ENCODE measurements around the gene RHOF.

The RHOF gene

DNA sequence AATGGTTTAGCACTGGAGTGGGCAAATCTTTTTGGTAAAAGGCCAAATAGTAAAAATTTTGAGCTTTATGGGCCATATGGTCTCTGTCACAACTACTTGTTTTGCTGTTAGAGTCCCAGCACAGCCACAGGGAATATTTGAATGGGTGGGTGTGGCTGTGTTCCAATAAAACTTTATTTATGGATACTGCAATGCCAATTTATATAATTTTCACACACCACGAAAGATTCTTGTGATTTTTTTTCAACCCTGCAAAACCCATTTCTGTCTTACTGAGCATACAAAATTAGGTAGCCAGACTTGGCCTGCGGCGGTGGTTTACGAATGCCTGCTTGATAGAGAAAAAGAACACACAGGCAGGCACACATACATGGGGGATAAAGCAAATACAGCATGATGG lies 52.6 kb downstream of the RHOF start:
- DNase-seq, result no peak

GRCh38 chr12:121738340-121738858 lies 55.1 kb downstream of the RHOF start:
- DNase-seq, result no peak

DNA sequence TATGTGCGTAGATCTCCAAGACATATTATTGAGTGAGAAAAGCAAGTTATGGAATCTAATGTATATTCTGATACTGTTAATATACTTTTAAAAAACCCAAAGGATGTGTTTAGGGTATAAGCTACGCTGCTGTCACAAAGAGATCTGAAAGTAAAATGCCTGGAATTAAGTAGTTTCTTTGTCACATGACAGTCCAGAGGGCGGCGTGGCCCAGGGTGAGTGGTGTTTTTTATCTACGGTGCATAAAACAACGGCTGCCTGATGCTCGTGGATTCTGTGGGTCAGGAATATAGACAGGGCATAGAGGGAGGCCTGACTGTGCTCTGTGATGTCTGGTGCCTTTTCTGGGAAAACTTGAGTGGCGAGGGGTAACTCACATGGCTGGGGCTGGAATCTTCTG lies 59.6 kb downstream of the RHOF start:
- no peak for DNase-seq

DNA sequence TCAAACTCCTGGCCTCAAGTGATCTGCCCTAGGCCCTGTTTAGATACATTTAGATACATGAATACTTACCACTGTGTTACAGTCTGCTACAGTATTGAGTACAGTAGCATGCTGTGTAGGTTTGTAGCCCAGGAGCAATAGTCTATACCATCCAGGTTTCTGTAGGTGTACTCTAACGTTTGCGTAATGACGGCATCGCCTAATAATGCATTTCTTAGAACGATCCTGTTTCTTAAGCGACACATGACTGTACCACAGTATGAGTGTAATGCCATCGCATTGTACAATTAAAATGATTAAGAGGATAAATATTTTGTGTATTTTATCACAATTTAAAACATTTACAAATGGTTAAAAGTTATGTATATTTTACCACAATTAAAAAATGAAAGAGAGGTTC lies 62.0 kb downstream of the RHOF start:
- DNase-seq, result no peak

- no peak for DNase-seq
These were observed 64.5 kb downstream of the RHOF start for GRCh38 chr12:121729021-121729420.

Measured in stimulated activated CD8-positive, alpha-beta memory T cell treated with anti-CD3 and anti-CD28 coated beads, Interleukin-4, amount 100 ng/mL, for 48 hours (primary cell).